CD4-positive, alpha-beta T cell treated with Interleukin-12 subunit alpha and Interleukin-12 subunit beta, for 1 hour (primary cell): Measurements from ENCODE around the gene PTBP2.

Experiments used
- DNase-seq: peaks from one replicate; pipeline ENCODE4 v3.0.0-alpha.2; 2020

The PTBP2 gene

GRCh38 chr1:96825231-96825630, 103.6 kb downstream of the PTBP2 start:
- no peak for DNase-seq

DNA sequence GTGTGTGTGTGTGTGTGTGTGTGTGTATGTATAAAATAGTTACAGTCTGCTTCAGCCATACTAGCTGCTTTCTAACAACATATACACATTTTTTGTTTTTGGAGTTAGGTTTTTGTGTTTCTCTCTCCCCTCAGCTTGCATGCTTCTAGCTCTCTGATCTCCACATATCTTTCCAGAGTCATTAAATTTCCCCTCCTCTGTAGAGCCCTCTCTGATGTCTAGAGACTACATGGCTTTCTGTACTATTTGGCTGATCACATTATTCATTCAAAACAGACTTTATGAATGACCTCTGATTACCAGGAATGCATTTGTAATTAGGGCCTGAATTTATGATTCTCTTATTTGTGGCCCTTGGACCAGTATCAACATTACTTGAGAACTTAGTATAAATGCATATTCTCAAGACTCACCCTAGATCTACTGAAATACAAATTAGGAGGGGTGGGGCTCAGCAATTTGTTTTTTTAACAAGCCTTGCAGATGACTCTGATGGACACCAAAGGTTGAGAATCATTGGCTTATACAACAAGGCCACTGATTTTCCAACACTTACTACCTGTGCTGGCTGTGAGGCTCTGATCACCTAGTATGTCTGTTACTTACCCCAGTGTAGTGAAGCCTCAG, 104.5 kb downstream of the PTBP2 start:
- no peak for DNase-seq

DNA sequence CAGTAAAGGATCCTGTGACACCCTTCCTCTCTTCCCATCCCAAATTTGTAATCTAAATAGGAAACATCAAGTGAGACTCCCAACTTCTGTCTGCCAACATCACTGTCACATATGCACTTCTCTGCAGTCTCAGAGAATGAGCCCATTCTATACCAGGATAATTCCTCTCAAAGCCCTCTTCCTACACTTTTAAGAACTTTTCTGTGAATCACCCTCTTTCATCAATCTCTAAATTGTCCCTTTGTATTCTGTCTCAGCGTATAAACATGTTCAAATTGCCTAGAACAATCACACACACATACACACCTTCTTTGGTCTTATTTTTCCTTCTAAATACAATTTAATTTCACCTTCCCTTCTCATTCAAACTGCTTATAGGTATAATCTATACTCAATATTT, 111.8 kb downstream of the PTBP2 start:
- no peak for DNase-seq

GRCh38 chr1:96834986-96835385, 113.4 kb downstream of the PTBP2 start:
- no peak for DNase-seq

- no peak for DNase-seq
Observed at GRCh38 chr1:96837057-96837780, 115.6 kb downstream of the PTBP2 start.

DNA sequence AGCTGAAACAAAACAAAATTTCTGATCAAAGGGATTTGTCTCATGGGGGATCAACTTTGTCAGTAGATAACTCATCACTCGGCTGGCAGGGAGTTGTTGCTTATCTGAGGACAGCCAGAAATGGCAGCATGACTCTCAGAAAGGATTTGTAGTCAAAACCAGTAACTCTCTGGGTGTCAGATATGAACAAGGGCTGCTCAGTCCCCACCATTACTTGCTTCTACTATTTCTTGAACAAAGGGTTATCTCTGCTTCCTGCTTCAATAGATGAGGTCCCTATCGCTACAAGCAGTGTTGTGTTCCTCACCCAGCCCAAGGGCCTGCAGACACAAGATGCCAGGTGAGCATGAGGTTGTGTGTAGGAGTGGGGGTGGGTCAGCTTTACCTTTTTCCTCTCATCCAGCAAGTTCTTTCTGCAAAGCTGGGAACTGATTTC, 116.2 kb downstream of the PTBP2 start:
- no peak for DNase-seq

- DNase-seq = no peak
Observed at GRCh38 chr1:96840396-96840795, 118.8 kb downstream of the PTBP2 start.

- DNase-seq = no peak
Observed at GRCh38 chr1:96842215-96842614, 120.6 kb downstream of the PTBP2 start.

GRCh38 chr1:96843196-96843595, 121.6 kb downstream of the PTBP2 start:
- DNase-seq = no peak

GRCh38 chr1:96843601-96844000, 122.0 kb downstream of the PTBP2 start:
- DNase-seq = no peak

GRCh38 chr1:96845464-96845863, 123.9 kb downstream of the PTBP2 start:
- peak; percentile 29 for DNase-seq

DNA sequence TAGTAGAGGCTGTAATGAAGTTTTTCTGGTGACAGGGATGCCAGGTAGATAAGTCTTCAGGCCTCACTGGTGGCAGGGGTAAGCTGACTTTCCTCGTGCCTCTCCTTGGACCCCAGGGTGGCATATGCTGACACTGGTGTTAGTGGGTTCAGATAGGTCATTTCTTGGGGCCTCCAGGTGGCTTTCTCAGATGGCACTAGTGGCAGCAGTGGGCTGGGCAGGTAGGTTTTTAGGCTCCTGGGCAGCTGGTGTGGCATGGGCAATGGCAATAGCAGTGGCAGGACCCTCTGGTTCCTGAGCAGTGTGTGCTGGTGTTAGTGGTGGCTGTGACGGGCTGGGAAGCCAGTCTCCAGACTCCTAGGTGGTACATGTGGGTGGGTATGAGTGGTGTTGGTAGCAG, 140.3 kb downstream of the PTBP2 start:
- DNase-seq = no peak

DNA sequence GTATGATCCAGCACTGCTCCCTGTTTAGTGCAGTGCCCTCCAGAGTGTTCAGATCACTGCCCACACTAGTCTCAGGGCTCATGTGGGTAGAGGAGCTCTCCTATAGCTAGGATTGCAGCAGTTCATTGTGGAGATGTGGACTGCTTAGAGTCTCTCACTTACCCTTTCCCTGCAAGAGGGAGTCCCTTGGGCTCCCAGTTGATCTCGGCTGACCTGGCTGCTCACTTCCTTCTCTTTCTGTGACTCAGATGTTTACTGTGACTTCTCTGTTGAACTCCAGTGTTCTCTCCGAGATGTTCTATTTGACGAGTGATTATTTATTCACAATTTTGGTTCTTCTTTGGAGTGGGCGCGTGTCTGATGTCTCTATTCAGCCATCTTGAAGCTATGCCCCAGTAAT, 141.9 kb downstream of the PTBP2 start:
- no peak for DNase-seq
